Measurements from ENCODE around the gene ILKAP. TPM values are rescaled to one million over a fixed set of nuclear protein-coding genes. Genes with fewer than 3 reads are reported as not detected.

Gene ILKAP
- total RNA-seq, 1 donor from 2014 or later, result 62.6 TPM

DNA sequence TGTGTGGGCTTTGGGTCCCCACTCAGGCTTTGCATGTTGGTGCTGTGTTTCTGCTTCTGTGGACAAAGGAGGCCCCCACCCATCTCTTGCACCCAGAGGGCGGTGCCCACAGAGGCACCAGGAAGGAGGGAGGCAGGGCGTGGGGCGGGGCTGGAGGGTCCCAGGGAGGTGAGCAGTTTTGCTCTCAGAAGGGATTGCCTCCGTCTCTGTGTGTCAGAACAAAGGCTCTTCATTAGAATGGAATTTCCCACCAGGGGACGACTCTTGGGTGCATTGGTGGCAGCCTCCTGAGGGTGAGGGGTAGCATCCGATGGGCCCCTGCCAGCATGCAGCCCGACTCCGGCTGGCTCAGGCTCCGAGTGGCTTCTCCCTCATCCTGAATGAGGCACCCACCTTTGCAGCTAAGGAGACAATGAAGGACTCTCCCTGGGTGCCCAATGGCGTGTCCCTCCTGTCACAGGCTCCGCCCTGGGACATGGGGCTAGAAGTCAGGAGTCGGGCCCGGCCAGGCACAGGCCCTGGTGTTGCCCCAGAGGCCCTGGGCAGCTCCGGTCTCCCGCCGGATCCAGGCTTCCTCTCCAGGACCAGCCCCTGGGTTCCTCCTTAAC, 51.8 kb downstream of the ILKAP start:
- no peaks in the 10 kb centered on the region for H3K4me1 ChIP-seq
- intact Hi-C loops (cut with DNase I), result no loop called here
- H3K27me3 ChIP-seq, result no peaks in the 10 kb centered on the region
- TF ChIP-seq, protein P1, sequence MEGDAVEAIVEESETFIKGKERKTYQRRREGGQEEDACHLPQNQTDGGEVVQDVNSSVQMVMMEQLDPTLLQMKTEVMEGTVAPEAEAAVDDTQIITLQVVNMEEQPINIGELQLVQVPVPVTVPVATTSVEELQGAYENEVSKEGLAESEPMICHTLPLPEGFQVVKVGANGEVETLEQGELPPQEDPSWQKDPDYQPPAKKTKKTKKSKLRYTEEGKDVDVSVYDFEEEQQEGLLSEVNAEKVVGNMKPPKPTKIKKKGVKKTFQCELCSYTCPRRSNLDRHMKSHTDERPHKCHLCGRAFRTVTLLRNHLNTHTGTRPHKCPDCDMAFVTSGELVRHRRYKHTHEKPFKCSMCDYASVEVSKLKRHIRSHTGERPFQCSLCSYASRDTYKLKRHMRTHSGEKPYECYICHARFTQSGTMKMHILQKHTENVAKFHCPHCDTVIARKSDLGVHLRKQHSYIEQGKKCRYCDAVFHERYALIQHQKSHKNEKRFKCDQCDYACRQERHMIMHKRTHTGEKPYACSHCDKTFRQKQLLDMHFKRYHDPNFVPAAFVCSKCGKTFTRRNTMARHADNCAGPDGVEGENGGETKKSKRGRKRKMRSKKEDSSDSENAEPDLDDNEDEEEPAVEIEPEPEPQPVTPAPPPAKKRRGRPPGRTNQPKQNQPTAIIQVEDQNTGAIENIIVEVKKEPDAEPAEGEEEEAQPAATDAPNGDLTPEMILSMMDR (IDR thresholded peaks at IDR 0.05), result no peak
- no peak for TF ChIP-seq POLR2A (IDR thresholded peaks at IDR 0.05)
- TF ChIP-seq POLR2AphosphoS5 (IDR thresholded peaks at IDR 0.05; ENCODE audit: insufficient read depth in 1 of 2, low read depth in 1 of 2), result no peak
- no peaks in the 10 kb centered on the region for H3K36me3 ChIP-seq
- H3K9me3 ChIP-seq, result no peaks in the 10 kb centered on the region
- DNase-seq (ENCODE audit: extremely low spot score in 2 of 2), result no peak
- no peak overlapping the region for H3K4me3 ChIP-seq
- no peak overlapping the region for H3K27ac ChIP-seq

DNA sequence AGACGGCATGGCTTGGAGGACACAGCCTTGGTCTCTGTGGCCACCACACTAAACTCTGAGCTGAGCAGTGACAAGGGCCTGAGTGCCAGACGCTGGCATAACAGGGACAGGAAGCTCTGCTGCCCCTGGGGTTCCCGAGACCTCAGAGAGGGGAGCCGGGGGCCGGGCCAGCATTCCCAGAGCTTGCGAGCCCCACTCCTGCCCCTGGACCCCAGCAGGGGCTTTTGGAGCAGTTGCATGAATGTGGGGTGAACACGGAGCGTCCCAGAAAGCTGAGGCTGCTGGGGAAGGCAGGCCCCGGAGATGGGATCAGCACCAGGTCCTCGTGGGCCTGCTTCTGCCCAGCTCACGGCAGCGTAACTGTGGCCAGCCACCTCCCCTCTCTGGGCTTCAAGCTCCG, 52.3 kb downstream of the ILKAP start:
- no peaks in the 10 kb centered on the region for H3K9me3 ChIP-seq
- H3K27ac ChIP-seq, result no peak overlapping the region
- no peak overlapping the region for H3K4me3 ChIP-seq
- H3K4me1 ChIP-seq, result no peaks in the 10 kb centered on the region
- TF ChIP-seq POLR2AphosphoS5 (IDR thresholded peaks at IDR 0.05; ENCODE audit: insufficient read depth in 1 of 2, low read depth in 1 of 2), result no peak
- TF ChIP-seq POLR2A (IDR thresholded peaks at IDR 0.05), result no peak
- TF ChIP-seq, protein P1 (IDR thresholded peaks at IDR 0.05), result no peak
- H3K27me3 ChIP-seq, result no peaks in the 10 kb centered on the region
- no peak for DNase-seq (ENCODE audit: extremely low spot score in 2 of 2)
- intact Hi-C loops (cut with DNase I), result no loop called here
- no peaks in the 10 kb centered on the region for H3K36me3 ChIP-seq

DNA sequence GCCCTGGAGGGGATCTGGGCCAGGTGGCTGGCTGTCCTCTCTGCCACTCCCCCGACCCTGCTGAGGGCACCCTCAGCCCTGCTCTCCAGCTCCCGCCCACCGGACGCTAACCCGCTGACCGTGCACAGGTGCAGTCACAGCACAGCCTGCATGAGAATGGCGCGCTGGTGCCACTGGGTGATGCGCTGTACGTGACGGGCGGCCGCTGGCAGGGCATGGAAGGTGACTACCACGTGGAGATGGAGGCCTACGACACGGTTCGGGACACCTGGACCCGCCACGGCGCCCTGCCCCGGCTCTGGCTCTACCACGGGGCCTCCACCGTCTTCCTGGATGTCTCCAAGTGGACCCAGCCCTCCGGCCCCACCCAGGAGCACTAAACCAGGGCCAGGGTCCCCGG, 52.8 kb downstream of the ILKAP start:
- Histone ChIP-seq H3K27me3 (no peaks in the 10 kb centered on the region), H3K9me3 (no peaks in the 10 kb centered on the region), H3K4me3 (no peak overlapping the region), H3K27ac (no peak overlapping the region), H3K36me3 (no peaks in the 10 kb centered on the region), H3K4me1 (no peaks in the 10 kb centered on the region)
- TF ChIP-seq POLR2A (IDR thresholded peaks at IDR 0.05) (no peak), POLR2AphosphoS5 (IDR thresholded peaks at IDR 0.05; ENCODE audit: insufficient read depth in 1 of 2, low read depth in 1 of 2) (no peak)
- TF ChIP-seq, protein P1 (IDR thresholded peaks at IDR 0.05), result no peak
- intact Hi-C loops (cut with DNase I), result no loop called here
- DNase-seq (ENCODE audit: extremely low spot score in 2 of 2), result no peak

DNA sequence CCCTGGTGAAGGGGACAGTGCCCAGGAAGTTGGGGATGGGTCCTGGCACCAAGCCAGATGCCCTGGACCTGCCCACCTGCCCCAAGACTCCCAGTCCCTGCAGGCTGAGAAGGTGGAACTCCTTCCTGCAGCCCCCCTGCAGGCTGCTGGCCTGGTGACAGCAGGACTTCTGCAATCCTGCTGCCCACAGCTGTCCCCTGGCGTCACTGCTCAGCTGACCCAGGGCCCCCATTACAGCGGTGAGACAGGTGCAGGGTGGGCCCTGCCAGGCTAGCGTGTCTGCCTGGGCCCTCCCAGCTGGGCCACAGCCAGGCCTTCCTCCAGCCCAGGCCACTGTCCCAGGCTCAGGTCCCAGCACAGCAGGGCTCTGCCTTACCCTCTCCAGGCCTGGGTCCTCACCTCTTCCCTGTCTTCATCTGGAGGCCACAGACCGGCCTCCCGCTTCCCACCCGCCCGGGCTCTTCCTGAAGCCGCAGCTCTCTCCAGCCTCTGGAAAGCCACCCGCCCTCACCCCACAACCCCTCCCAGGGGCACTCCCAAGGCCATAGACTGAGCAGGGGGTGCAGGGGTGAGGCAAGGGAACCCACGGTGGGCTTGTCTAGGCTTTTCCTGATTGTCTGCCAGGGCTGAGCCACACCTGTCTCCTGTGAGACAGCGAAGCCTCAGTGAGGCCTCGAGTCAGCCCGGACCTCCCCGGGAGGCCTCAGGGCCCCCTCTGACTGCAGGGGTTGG, 53.5 kb downstream of the ILKAP start:
- no peak for TF ChIP-seq POLR2A (IDR thresholded peaks at IDR 0.05)
- TF ChIP-seq, protein P1 (IDR thresholded peaks at IDR 0.05), result no peak
- no peak for TF ChIP-seq POLR2AphosphoS5 (IDR thresholded peaks at IDR 0.05; ENCODE audit: insufficient read depth in 1 of 2, low read depth in 1 of 2)
- intact Hi-C loops (cut with DNase I), result no loop called here
- Histone ChIP-seq H3K36me3 (no peaks in the 10 kb centered on the region), H3K4me1 (no peaks in the 10 kb centered on the region), H3K4me3 (no peak overlapping the region), H3K27ac (no peak overlapping the region), H3K27me3 (no peaks in the 10 kb centered on the region), H3K9me3 (no peaks in the 10 kb centered on the region)
- no peak for DNase-seq (ENCODE audit: extremely low spot score in 2 of 2)

DNA sequence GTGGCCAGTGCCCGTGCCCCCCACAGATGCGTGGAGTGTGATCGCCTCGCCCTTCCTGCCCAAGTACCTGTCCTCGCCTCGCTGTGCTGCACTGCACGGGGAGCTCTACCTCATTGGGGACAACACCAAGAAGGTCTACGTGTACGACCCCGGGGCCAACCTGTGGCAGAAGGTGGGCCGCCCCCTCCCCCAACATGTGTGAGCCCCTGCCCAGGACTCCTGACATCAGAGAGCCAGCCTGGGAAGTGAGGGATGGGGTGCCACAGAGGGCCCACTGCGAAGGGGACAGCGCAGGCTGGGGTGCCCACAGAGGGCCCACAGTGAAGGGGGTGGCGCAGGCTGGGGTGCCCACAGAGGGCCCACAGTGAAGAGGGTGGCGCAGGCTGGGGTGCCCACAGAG, 54.5 kb downstream of the ILKAP start:
- H3K4me3 ChIP-seq, result no peak overlapping the region
- no peaks in the 10 kb centered on the region for H3K9me3 ChIP-seq
- intact Hi-C loops (cut with DNase I), result no loop called here
- H3K27me3 ChIP-seq, result no peaks in the 10 kb centered on the region
- H3K4me1 ChIP-seq, result no peaks in the 10 kb centered on the region
- TF ChIP-seq POLR2A (IDR thresholded peaks at IDR 0.05), result no peak
- no peak for TF ChIP-seq POLR2AphosphoS5 (IDR thresholded peaks at IDR 0.05; ENCODE audit: insufficient read depth in 1 of 2, low read depth in 1 of 2)
- TF ChIP-seq, protein P1 (IDR thresholded peaks at IDR 0.05), result no peak
- no peak for DNase-seq (ENCODE audit: extremely low spot score in 2 of 2)
- no peak overlapping the region for H3K27ac ChIP-seq
- no peaks in the 10 kb centered on the region for H3K36me3 ChIP-seq
